A549 (cell line): ENCODE results near the gene SMOC1. TPM values are rescaled to one million over a fixed set of nuclear protein-coding genes. Genes with fewer than 3 reads are reported as not detected.

Experiments
- ATAC-seq, 2 experiments: fragments of 200-7000 bp in 1 of 2; fragments of >200 bp in 1 of 2; cut with Nextera tagmentation in 1 of 2; cut with Tn5 transposase in 1 of 2; 3 replicates each; pipeline versions ENCODE4 v1.8.0 to v1.9.1; 2018 to 2020; ENCODE audit warnings: mild to moderate bottlenecking in 1 of 2, moderate library complexity in 1 of 2
- CTCF ChIA-PET: fragments of 300-600 bp; sonication (Branson Sonifier 250); formaldehyde crosslinking; extraction: SDS; loops from one replicate; lab custom pipeline; 2021; ENCODE audit warnings: antibody characterized with exemption, inconsistent platforms; lab: Yijun Ruan, JAX
- POLR2A ChIA-PET: fragments of 350-600 bp; formaldehyde crosslinking; extraction: SDS; loops from one replicate; lab custom pipeline; 2021; ENCODE audit warnings: antibody characterized with exemption, inconsistent platforms; lab: Yijun Ruan, JAX
- DNase-seq, 2 experiments: peaks; one replicate each; pipeline versions ENCODE4 v3.0.0 to v3.0.0-alpha.2; 2011 to 2016; ENCODE audit warnings: low read depth in 1 of 2, low spot score in 1 of 2
- FAIRE-seq: peaks from 2 replicates; lab custom pipeline; 2011; peaks lifted over from hg19 to GRCh38; lab: Jason Lieb, UNC
- H3K27ac ChIP-seq, 2 experiments: fragments of >200 bp; sonication (Bioruptor Twin); formaldehyde crosslinking; 3 replicates each; pipeline ENCODE4 v1.5.1; 2016 to 2017
- H3K4me1 ChIP-seq: fragments of >200 bp; sonication (Bioruptor Twin); formaldehyde crosslinking; 3 replicates; pipeline ENCODE4 v1.6.1; 2016
- H3K4me2 ChIP-seq: fragments of >200 bp; sonication (Bioruptor Twin); formaldehyde crosslinking; 3 replicates; pipeline ENCODE4 v1.6.1; 2016
- H3K4me3 ChIP-seq: fragments of >200 bp; sonication (Bioruptor Twin); formaldehyde crosslinking; 3 replicates; pipeline ENCODE4 v1.5.1; 2016
- H3K9me3 ChIP-seq: fragments of >200 bp; sonication (Bioruptor Twin); formaldehyde crosslinking; 3 replicates; pipeline ENCODE4 v1.6.1; 2016
- CBX8 ChIP-seq: fragments of 200-600 bp; sonication (generic); IDR thresholded peaks from 2 replicates; pipeline ENCODE4 v1.6.1; 2016
- E2F6 ChIP-seq: IDR thresholded peaks from 2 replicates; pipeline ENCODE4 v1.6.1; 2012; ENCODE audit warnings: low read depth, borderline replicate concordance
- HOXB5 ChIP-seq: fragments of 250-450 bp; sonication (Bioruptor Pico); IDR thresholded peaks from 2 replicates; pipeline ENCODE4 v1.5.0; 2020; ENCODE audit warnings: mild to moderate bottlenecking, moderate library complexity
- MAX ChIP-seq: IDR thresholded peaks from 2 replicates; pipeline ENCODE4 v1.6.1; 2012
- MYC ChIP-seq: IDR thresholded peaks from 2 replicates; pipeline ENCODE4 v1.6.1; 2012; ENCODE audit warnings: mild to moderate bottlenecking, inconsistent platforms, low read length, improper control_type of control experiment, borderline replicate concordance
- PHF8 ChIP-seq: fragments of 200-600 bp; sonication (generic); IDR thresholded peaks from 2 replicates; pipeline ENCODE4 v1.6.1; 2016; ENCODE audit warnings: low read depth, mild to moderate bottlenecking, antibody characterized with exemption, moderate library complexity, borderline replicate concordance
- POLR2AphosphoS2 ChIP-seq: conservative IDR thresholded peaks from 2 replicates; pipeline ENCODE4 v1.6.1; 2012; ENCODE audit warnings: low read length, improper control_type of control experiment, inconsistent platforms
- REST ChIP-seq: fragments of 200-600 bp; sonication (generic); IDR thresholded peaks from 2 replicates; pipeline ENCODE4 v1.6.1; 2016; ENCODE audit warnings: antibody characterized with exemption, mild to moderate bottlenecking, moderate library complexity
- RFX5 ChIP-seq: fragments of 450-650 bp; IDR thresholded peaks from 2 replicates; pipeline ENCODE4 v1.7.1; 2014; ENCODE audit warnings: antibody characterized with exemption, mild to moderate bottlenecking, moderate library complexity
- RNF2 ChIP-seq: fragments of 200-600 bp; sonication (generic); IDR thresholded peaks from 2 replicates; pipeline ENCODE4 v1.6.1; 2016; ENCODE audit warnings: low read depth, mild to moderate bottlenecking, antibody characterized with exemption, moderate library complexity, borderline replicate concordance
- SMC3 ChIP-seq: fragments of >200 bp; sonication (Bioruptor Twin); formaldehyde crosslinking; IDR thresholded peaks from 3 replicates; pipeline ENCODE4 v1.6.1; 2018; ENCODE audit warnings: inconsistent platforms
- SREBF2 ChIP-seq: fragments of 450-650 bp; IDR thresholded peaks from 2 replicates; pipeline ENCODE4 v1.6.1; 2014; ENCODE audit warnings: mild to moderate bottlenecking, moderate library complexity
- TFCP2L1 ChIP-seq: fragments of 250-450 bp; sonication (Bioruptor Pico); IDR thresholded peaks from 2 replicates; pipeline ENCODE4 v1.5.0; 2021; ENCODE audit warnings: mild to moderate bottlenecking
- TP53 ChIP-seq: fragments of 250-450 bp; sonication (Bioruptor Pico); IDR thresholded peaks from 2 replicates; pipeline ENCODE4 v1.5.0; 2021; ENCODE audit warnings: mild to moderate bottlenecking, moderate library complexity
- ZNF302 ChIP-seq: fragments of 250-450 bp; sonication (Bioruptor Pico); IDR thresholded peaks from 2 replicates; pipeline ENCODE4 v1.9.0; 2021; ENCODE audit warnings: inconsistent platforms, mild to moderate bottlenecking, moderate library complexity
- WGBS: methylation state at CpG from one replicate; pipeline ENCODE4 v1.1.6; 2017; ENCODE audit errors: missing lambda C conversion rate; 5-methylcytosine and 5-hydroxymethylcytosine counted together
- polyA plus RNA-seq, 4 experiments: library from polyadenylated mRNA; depleted of rRNA in 3 of 4; stranded (reverse); fragments of >200 nt; fragmentation: RNase III in 1 of 4; extraction: RNeasy Plus Mini Kit Qiagen cat#74134 plus additional on column Dnase treatment in 1 of 4; gene quantifications; 2 replicates in 3 of 4; 3 replicates in 1 of 4; pipeline ENCODE4 v1.2.3, GENCODE V29; 2011 to 2017
- TF ChIP-seq, protein P1 (sequence below): fragments of >200 bp; sonication (Bioruptor Twin); formaldehyde crosslinking; IDR thresholded peaks from 3 replicates; pipeline ENCODE4 v1.5.1; 2016
- TF ChIP-seq, protein P2 (sequence below): IDR thresholded peaks from 2 replicates; pipeline ENCODE4 v1.6.1; 2012
- TF ChIP-seq, protein P3 (sequence below): fragments of >200 bp; sonication (Bioruptor Twin); formaldehyde crosslinking; IDR thresholded peaks from 3 replicates; pipeline ENCODE4 v1.6.1; 2016

SMOC1 gene
- polyA plus RNA-seq, 2 of the 4 experiments (the other 2 are of a cell fraction): 12.2 to 18.4 TPM

- no peaks in the 10 kb centered on the region for H3K4me1 ChIP-seq
- H3K9me3 ChIP-seq: no peaks in the 10 kb centered on the region
- FAIRE-seq (no peak), ATAC-seq (no peak), DNase-seq (no peak)
- WGBS: 41% methylated on average over 3 of the region's 3 CpGs
- ChIA-PET POLR2A (no interaction called here), CTCF (interaction anchor here (0.9 kb wide), 1 partner anchor 19 kb away, joined by 3 read pairs; no protein-coding TSS in a partner anchor)
- no peak overlapping the region for H3K27ac ChIP-seq
- H3K4me3 ChIP-seq: no peak overlapping the region
- TF ChIP-seq POLR2AphosphoS2: no peak
- TF ChIP-seq SREBF2: no peak
- TF ChIP-seq ZNF302 (CRISPR knock-in tag): no peak
- TF ChIP-seq, protein P1, sequence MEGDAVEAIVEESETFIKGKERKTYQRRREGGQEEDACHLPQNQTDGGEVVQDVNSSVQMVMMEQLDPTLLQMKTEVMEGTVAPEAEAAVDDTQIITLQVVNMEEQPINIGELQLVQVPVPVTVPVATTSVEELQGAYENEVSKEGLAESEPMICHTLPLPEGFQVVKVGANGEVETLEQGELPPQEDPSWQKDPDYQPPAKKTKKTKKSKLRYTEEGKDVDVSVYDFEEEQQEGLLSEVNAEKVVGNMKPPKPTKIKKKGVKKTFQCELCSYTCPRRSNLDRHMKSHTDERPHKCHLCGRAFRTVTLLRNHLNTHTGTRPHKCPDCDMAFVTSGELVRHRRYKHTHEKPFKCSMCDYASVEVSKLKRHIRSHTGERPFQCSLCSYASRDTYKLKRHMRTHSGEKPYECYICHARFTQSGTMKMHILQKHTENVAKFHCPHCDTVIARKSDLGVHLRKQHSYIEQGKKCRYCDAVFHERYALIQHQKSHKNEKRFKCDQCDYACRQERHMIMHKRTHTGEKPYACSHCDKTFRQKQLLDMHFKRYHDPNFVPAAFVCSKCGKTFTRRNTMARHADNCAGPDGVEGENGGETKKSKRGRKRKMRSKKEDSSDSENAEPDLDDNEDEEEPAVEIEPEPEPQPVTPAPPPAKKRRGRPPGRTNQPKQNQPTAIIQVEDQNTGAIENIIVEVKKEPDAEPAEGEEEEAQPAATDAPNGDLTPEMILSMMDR: no peak
- TF ChIP-seq RFX5: no peak
- no peak for TF ChIP-seq MYC
- TF ChIP-seq, protein P2, sequence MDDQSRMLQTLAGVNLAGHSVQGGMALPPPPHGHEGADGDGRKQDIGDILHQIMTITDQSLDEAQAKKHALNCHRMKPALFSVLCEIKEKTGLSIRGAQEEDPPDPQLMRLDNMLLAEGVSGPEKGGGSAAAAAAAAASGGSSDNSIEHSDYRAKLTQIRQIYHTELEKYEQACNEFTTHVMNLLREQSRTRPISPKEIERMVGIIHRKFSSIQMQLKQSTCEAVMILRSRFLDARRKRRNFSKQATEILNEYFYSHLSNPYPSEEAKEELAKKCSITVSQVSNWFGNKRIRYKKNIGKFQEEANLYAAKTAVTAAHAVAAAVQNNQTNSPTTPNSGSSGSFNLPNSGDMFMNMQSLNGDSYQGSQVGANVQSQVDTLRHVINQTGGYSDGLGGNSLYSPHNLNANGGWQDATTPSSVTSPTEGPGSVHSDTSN: no peak
- no peak for TF ChIP-seq RNF2
- no peak for TF ChIP-seq REST
- TF ChIP-seq HOXB5 (CRISPR knock-in tag): no peak
- no peak overlapping the region for H3K4me2 ChIP-seq
Observed at GRCh38 chr14:69839661-69840060, 39.6 kb upstream of the SMOC1 start.

GRCh38 chr14:69841656-69842055 is 37.6 kb upstream of the SMOC1 start:
- H3K4me1 ChIP-seq: peaks cover 3% of the 10 kb centered on the region; the same call in 1 of the 3 replicates
- WGBS: 26% methylated on average over 5 of the region's 5 CpGs
- ChIA-PET POLR2A (no interaction called here), CTCF (no interaction called here)
- no peak for ATAC-seq
- H3K9me3 ChIP-seq: no peaks in the 10 kb centered on the region
- no peak for TF ChIP-seq RNF2
- no peak for TF ChIP-seq CBX8
- no peak for TF ChIP-seq MAX
- TF ChIP-seq, protein P3, sequence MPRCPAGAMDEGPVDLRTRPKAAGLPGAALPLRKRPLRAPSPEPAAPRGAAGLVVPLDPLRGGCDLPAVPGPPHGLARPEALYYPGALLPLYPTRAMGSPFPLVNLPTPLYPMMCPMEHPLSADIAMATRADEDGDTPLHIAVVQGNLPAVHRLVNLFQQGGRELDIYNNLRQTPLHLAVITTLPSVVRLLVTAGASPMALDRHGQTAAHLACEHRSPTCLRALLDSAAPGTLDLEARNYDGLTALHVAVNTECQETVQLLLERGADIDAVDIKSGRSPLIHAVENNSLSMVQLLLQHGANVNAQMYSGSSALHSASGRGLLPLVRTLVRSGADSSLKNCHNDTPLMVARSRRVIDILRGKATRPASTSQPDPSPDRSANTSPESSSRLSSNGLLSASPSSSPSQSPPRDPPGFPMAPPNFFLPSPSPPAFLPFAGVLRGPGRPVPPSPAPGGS: no peak
- TF ChIP-seq, protein P1: no peak
- no peak for TF ChIP-seq TFCP2L1 (CRISPR knock-in tag)
- TF ChIP-seq TP53 (CRISPR knock-in tag): no peak
- TF ChIP-seq SMC3: no peak
- no peak for TF ChIP-seq PHF8
- no peak for TF ChIP-seq E2F6
- no peak overlapping the region for H3K27ac ChIP-seq
- DNase-seq: no peak
- no peak overlapping the region for H3K4me3 ChIP-seq
- H3K4me2 ChIP-seq: no peak overlapping the region
- FAIRE-seq: no peak
